AG04449 (cell line): ENCODE data around the gene NLRC4.

ENCODE experiments used
- CTCF ChIA-PET: fragments of 350-600 bp; formaldehyde crosslinking; extraction: SDS; loops from one replicate; lab custom pipeline; 2021; ENCODE audit warnings: antibody characterized with exemption; lab: Yijun Ruan, JAX
- POLR2A ChIA-PET: fragments of 400-600, 350-600 bp; formaldehyde crosslinking; extraction: SDS; loops from one replicate; lab custom pipeline; 2020; ENCODE audit warnings: antibody characterized with exemption, inconsistent platforms; lab: Yijun Ruan, JAX
- DNase-seq: peaks from one replicate; pipeline ENCODE4 v3.0.0-alpha.2; 2010; ENCODE audit warnings: low read depth, low spot score
- H3K4me3 ChIP-seq: 2 replicates; pipeline ENCODE4 v1.5.1; 2011; ENCODE audit warnings: low read depth, mild to moderate bottlenecking, control low read depth, low read length
- CTCF ChIP-seq: IDR thresholded peaks from one replicate; pipeline ENCODE4 v1.5.1; 2011; ENCODE audit warnings: mild to moderate bottlenecking, moderate library complexity, low read length, control low read depth, inconsistent platforms; ENCODE audit not compliant: insufficient read depth; ENCODE audit errors: missing control alignments

Gene NLRC4

GRCh38 chr2:32189011-32189410 is 75.7 kb downstream of the NLRC4 start:
- no peak for TF ChIP-seq CTCF
- ChIA-PET POLR2A (no interaction called here), CTCF (no interaction called here)
- no peak for DNase-seq
- H3K4me3 ChIP-seq = no peak overlapping the region

- no peak for TF ChIP-seq CTCF
- no peak overlapping the region for H3K4me3 ChIP-seq
- no peak for DNase-seq
- CTCF ChIA-PET = no interaction called here
- POLR2A ChIA-PET = interaction anchor here (0.6 kb wide), 1 partner anchor 17 kb away, joined by 3 read pairs; the partner anchor contains the start of gene SLC30A6
Measured at GRCh38 chr2:32182667-32183066, 82.0 kb downstream of the NLRC4 start.
